Smooth muscle cell (in vitro differentiated cells): Measurements from ENCODE around the gene LUC7L3. TPM values are rescaled to one million over a fixed set of nuclear protein-coding genes. Genes with fewer than 3 reads are reported as not detected.

Experiments used
- DNase-seq: peaks from one replicate; lab custom pipeline; 2025; ENCODE audit not compliant: unreplicated experiment; lab: John Stamatoyannopoulos, UW
- H2AFZ ChIP-seq: fragments of 200-600 bp; sonication (generic); 2 replicates; pipeline ENCODE4 v1.6.0; 2016; ENCODE audit warnings: antibody characterized with exemption, low read depth, mild to moderate bottlenecking
- H3F3A ChIP-seq: fragments of 200-600 bp; sonication (generic); 2 replicates; pipeline ENCODE4 v1.6.0; 2017; ENCODE audit warnings: antibody characterized with exemption, low read depth
- H3K27ac ChIP-seq: fragments of 200-600 bp; sonication (generic); 2 replicates; pipeline ENCODE4 v1.5.1; 2016; ENCODE audit warnings: low read depth, mild to moderate bottlenecking
- H3K27me3 ChIP-seq: fragments of 200-600 bp; sonication (generic); 2 replicates; pipeline ENCODE4 v1.6.1; 2016; ENCODE audit warnings: low read depth, mild to moderate bottlenecking
- H3K36me3 ChIP-seq: fragments of 200-600 bp; sonication (generic); 2 replicates; pipeline ENCODE4 v1.5.1; 2016; ENCODE audit warnings: low read depth
- H3K4me1 ChIP-seq: fragments of 200-600 bp; sonication (generic); 2 replicates; pipeline ENCODE4 v1.5.1; 2016; ENCODE audit warnings: low read depth
- H3K4me2 ChIP-seq: fragments of 200-600 bp; sonication (generic); 2 replicates; pipeline ENCODE4 v1.6.0; 2016; ENCODE audit warnings: mild to moderate bottlenecking
- H3K4me3 ChIP-seq: fragments of 200-600 bp; sonication (generic); 2 replicates; pipeline ENCODE4 v1.5.1; 2016; ENCODE audit warnings: mild to moderate bottlenecking
- H3K79me2 ChIP-seq: fragments of 200-600 bp; sonication (generic); 2 replicates; pipeline ENCODE4 v1.6.0; 2016; ENCODE audit warnings: low read depth, mild to moderate bottlenecking
- H3K9ac ChIP-seq: fragments of 200-600 bp; sonication (generic); 2 replicates; pipeline ENCODE4 v1.6.0; 2016; ENCODE audit warnings: low read depth
- H3K9me3 ChIP-seq: fragments of 200-600 bp; sonication (generic); replicated peaks from 2 replicates; pipeline ENCODE4 v1.5.1; 2016; ENCODE audit warnings: low read depth
- H4K20me1 ChIP-seq: fragments of 200-600 bp; sonication (generic); 2 replicates; pipeline ENCODE4 v1.6.0; 2016; ENCODE audit warnings: low read depth
- WGBS: methylation state at CpG from one replicate; pipeline ENCODE4 v1.1.7; 2016; ENCODE audit warnings: low lambda C conversion rate; 5-methylcytosine and 5-hydroxymethylcytosine counted together
- polyA plus RNA-seq: library from polyadenylated mRNA; unstranded; fragments of >200 nt; fragmentation: Nextera tagmentation; extraction: Ambion mirVana; gene quantifications from 2 replicates; pipeline ENCODE4 v1.2.1, GENCODE V29; 2016
- total RNA-seq: library from RNA; depleted of rRNA; stranded (reverse); fragments of >200 nt; gene quantifications from 2 replicates; pipeline ENCODE4 v1.2.3, GENCODE V29; 2014
- TF ChIP-seq, protein P1 (sequence below): fragments of 200-600 bp; sonication (generic); IDR thresholded peaks from 2 replicates; pipeline ENCODE4 v1.5.1; 2017; ENCODE audit warnings: borderline replicate concordance, mild to moderate bottlenecking, antibody characterized with exemption; ENCODE audit not compliant: insufficient read depth, poor library complexity, severe bottlenecking

The LUC7L3 gene
- total and polyA plus RNA-seq, 2 experiments from 2014 or later: 75.9 to 77.8 TPM

DNA sequence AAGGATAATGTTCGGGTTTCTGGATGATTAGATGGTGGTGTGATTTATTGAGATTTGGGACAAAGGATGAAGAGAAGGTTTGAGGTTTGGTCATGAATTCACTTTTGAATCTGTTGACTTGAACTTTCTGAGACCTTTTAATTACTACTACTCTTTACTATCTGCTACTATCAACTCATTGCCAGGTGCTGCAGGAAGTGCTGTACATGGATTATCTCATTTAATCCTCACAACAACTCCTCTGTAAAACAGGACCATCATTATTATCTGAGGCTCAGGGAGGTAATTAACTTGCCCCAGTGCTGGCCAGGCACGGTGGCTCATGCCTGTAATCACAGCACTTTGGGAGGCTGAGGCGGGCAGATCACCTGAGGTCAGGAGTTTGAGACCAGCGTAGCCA, 8.8 kb upstream of the LUC7L3 start:
- H3K27ac ChIP-seq: no peak overlapping the region
- H3K9me3 ChIP-seq: no peaks in the 10 kb centered on the region
- H3K79me2 ChIP-seq: peaks cover 22% of the 10 kb centered on the region
- 85% methylated on average over 4 of the region's 4 CpGs for whole genome bisulfite sequencing
- no peaks in the 10 kb centered on the region for H3F3A ChIP-seq
- TF ChIP-seq, protein P1, sequence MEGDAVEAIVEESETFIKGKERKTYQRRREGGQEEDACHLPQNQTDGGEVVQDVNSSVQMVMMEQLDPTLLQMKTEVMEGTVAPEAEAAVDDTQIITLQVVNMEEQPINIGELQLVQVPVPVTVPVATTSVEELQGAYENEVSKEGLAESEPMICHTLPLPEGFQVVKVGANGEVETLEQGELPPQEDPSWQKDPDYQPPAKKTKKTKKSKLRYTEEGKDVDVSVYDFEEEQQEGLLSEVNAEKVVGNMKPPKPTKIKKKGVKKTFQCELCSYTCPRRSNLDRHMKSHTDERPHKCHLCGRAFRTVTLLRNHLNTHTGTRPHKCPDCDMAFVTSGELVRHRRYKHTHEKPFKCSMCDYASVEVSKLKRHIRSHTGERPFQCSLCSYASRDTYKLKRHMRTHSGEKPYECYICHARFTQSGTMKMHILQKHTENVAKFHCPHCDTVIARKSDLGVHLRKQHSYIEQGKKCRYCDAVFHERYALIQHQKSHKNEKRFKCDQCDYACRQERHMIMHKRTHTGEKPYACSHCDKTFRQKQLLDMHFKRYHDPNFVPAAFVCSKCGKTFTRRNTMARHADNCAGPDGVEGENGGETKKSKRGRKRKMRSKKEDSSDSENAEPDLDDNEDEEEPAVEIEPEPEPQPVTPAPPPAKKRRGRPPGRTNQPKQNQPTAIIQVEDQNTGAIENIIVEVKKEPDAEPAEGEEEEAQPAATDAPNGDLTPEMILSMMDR: no peak
- H3K4me1 ChIP-seq: peaks cover 14% of the 10 kb centered on the region
- no peak overlapping the region for H3K4me2 ChIP-seq
- no peak overlapping the region for H3K4me3 ChIP-seq
- no peak for DNase-seq
- no peak overlapping the region for H2AFZ ChIP-seq
- no peak overlapping the region for H3K9ac ChIP-seq
- no peaks in the 10 kb centered on the region for H4K20me1 ChIP-seq
- H3K36me3 ChIP-seq: no peaks in the 10 kb centered on the region
- no peaks in the 10 kb centered on the region for H3K27me3 ChIP-seq

DNA sequence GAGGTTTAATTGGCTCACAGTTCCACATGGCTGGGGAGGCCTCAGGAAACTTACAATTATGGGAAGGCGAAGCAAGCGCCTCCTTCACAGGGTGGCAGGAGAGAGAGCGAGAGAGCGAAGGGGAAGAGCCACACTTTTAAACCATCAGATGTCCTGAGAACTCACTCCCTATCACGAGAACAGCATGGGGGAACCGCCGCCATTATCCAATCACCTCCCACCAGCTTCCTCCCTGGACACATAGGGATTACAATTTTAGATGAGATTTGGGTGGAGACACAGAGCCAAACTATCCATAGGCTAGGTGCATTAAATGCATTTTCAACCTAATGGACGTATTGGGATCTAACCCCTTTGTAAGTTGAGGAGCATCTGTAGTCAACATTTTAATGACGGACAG, 6.8 kb upstream of the LUC7L3 start:
- WGBS: 84% methylated on average over 9 of the region's 9 CpGs
- Histone ChIP-seq H3F3A (no peaks in the 10 kb centered on the region), H4K20me1 (no peaks in the 10 kb centered on the region), H2AFZ (no peak overlapping the region), H3K9ac (no peak overlapping the region), H3K4me1 (peaks cover 10% of the 10 kb centered on the region), H3K79me2 (peaks cover 5% of the 10 kb centered on the region), H3K27ac (no peak overlapping the region), H3K27me3 (no peaks in the 10 kb centered on the region), H3K4me2 (no peak overlapping the region), H3K4me3 (no peak overlapping the region), H3K9me3 (no peaks in the 10 kb centered on the region), H3K36me3 (no peaks in the 10 kb centered on the region)
- TF ChIP-seq, protein P1: no peak
- no peak for DNase-seq

DNA sequence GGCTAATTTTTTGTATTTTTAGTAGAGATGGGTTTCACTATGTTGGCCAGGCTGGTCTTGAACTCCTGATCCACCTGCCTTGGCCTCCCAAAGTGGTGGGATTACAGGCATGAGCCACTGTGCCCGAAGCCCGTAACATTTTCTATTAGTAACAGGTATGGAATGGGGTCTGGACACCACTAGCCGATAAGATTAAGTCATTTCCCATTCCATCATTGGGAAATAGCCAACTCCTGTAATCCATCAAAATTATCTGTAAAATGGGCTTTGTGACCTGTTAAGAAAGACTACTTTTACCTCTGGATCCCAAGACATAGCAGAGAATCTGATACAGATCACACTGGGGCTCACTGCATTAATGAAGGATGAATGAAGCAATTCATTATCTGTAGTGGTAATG, 3.9 kb upstream of the LUC7L3 start:
- TF ChIP-seq, protein P1: no peak
- Histone ChIP-seq H3K9ac (no peak overlapping the region), H3K36me3 (no peaks in the 10 kb centered on the region), H3K4me1 (no peaks in the 10 kb centered on the region), H2AFZ (no peak overlapping the region), H3K27ac (no peak overlapping the region), H3K79me2 (peaks cover 8% of the 10 kb centered on the region), H3K27me3 (no peaks in the 10 kb centered on the region), H4K20me1 (peaks cover 8% of the 10 kb centered on the region), H3K4me2 (no peak overlapping the region), H3K4me3 (no peak overlapping the region), H3F3A (no peaks in the 10 kb centered on the region), H3K9me3 (no peaks in the 10 kb centered on the region)
- no peak for DNase-seq
- WGBS: 60% methylated on average over 3 of the region's 3 CpGs
